ENCODE measurements around the gene PCSK5. TPM values are rescaled to one million over a fixed set of nuclear protein-coding genes. Genes with fewer than 3 reads are reported as not detected.
"Not testable (repeated sequence)": the region's sequence is repeated elsewhere in the genome, so short reads cannot be mapped to it uniquely, and the experiment has no call there.

The PCSK5 gene
- total RNA-seq, 2 donors from 2014 or later = 41.2 to 63.7 TPM

GRCh38 chr9:75866273-75866871 is 24.1 kb upstream of the PCSK5 start:
- Histone ChIP-seq H3K27ac (no peak overlapping the region), H3K4me1 (ENCODE audit: control insufficient read depth in 1 of 2, low read depth in 2 of 2) (peaks cover 0 to 6% of the 10 kb centered on the region in 2 donors), H3K9me3 (no peaks in the 10 kb centered on the region), H3K4me3 (no peak overlapping the region), H3K27me3 (replicated peaks; ENCODE audit: insufficient read depth) (no peaks in the 10 kb centered on the region), H3K36me3 (no peaks in the 10 kb centered on the region)
- ATAC-seq (ENCODE audit: insufficient number of reproducible peaks, low FRiP score, low read depth) (no peak), DNase-seq (ENCODE audit: low spot score) (no peak)
- TF ChIP-seq, protein P1, sequence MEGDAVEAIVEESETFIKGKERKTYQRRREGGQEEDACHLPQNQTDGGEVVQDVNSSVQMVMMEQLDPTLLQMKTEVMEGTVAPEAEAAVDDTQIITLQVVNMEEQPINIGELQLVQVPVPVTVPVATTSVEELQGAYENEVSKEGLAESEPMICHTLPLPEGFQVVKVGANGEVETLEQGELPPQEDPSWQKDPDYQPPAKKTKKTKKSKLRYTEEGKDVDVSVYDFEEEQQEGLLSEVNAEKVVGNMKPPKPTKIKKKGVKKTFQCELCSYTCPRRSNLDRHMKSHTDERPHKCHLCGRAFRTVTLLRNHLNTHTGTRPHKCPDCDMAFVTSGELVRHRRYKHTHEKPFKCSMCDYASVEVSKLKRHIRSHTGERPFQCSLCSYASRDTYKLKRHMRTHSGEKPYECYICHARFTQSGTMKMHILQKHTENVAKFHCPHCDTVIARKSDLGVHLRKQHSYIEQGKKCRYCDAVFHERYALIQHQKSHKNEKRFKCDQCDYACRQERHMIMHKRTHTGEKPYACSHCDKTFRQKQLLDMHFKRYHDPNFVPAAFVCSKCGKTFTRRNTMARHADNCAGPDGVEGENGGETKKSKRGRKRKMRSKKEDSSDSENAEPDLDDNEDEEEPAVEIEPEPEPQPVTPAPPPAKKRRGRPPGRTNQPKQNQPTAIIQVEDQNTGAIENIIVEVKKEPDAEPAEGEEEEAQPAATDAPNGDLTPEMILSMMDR (IDR thresholded peaks at IDR 0.05) = peak; percentile 81

GRCh38 chr9:75868526-75868925 is 21.9 kb upstream of the PCSK5 start:
- H3K4me3 ChIP-seq; DNase-seq (ENCODE audit: low spot score); H3K27ac ChIP-seq; H3K4me1 ChIP-seq (ENCODE audit: control insufficient read depth in 1 of 2, low read depth in 2 of 2); H3K9me3 ChIP-seq; ATAC-seq (ENCODE audit: insufficient number of reproducible peaks, low FRiP score, low read depth); H3K36me3 ChIP-seq; H3K27me3 ChIP-seq (replicated peaks; ENCODE audit: insufficient read depth): not testable (repeated sequence)

DNA sequence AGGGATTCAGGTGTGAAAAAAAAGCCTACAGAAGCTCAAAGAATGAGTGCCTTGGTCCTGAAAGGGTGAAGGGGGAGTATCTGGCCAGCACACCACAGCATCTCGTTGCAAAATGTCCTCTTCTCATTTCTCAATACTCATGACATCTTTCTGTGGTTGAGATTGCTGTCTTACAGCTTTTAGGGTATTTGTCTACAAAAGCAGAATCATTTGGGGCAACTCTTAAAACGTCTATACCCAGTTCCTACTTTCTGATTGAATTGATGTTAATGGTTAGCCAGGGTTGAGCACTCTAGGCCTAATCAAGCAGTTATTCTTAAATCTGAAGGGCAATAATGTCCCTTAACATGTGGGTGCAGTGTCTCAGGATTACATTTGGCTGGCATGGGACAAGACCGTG is 21.2 kb upstream of the PCSK5 start:
- Histone ChIP-seq H3K4me1 (ENCODE audit: control insufficient read depth in 1 of 2, low read depth in 2 of 2) (peaks cover 0 to 5% of the 10 kb centered on the region in 2 donors), H3K27ac (no peak overlapping the region), H3K4me3 (no peak overlapping the region), H3K9me3 (no peaks in the 10 kb centered on the region), H3K36me3 (no peaks in the 10 kb centered on the region), H3K27me3 (replicated peaks; ENCODE audit: insufficient read depth) (no peaks in the 10 kb centered on the region)
- TF ChIP-seq, protein P1 (IDR thresholded peaks at IDR 0.05) = no peak
- ATAC-seq (ENCODE audit: insufficient number of reproducible peaks, low FRiP score, low read depth) (no peak), DNase-seq (ENCODE audit: low spot score) (no peak)

GRCh38 chr9:75870450-75870849 is 20.0 kb upstream of the PCSK5 start:
- no peaks in the 10 kb centered on the region for H3K27me3 ChIP-seq (replicated peaks; ENCODE audit: insufficient read depth)
- H3K9me3 ChIP-seq = no peaks in the 10 kb centered on the region
- TF ChIP-seq, protein P1 (IDR thresholded peaks at IDR 0.05) = no peak
- H3K4me1 ChIP-seq (ENCODE audit: control insufficient read depth in 1 of 2, low read depth in 2 of 2) = no peaks in the 10 kb centered on the region
- no peaks in the 10 kb centered on the region for H3K36me3 ChIP-seq
- no peak for DNase-seq (ENCODE audit: low spot score)
- ATAC-seq (ENCODE audit: insufficient number of reproducible peaks, low FRiP score, low read depth) = no peak
- H3K27ac ChIP-seq = no peak overlapping the region
- no peak overlapping the region for H3K4me3 ChIP-seq

GRCh38 chr9:75871624-75872023 is 18.8 kb upstream of the PCSK5 start:
- Histone ChIP-seq H3K27ac (no peak overlapping the region), H3K27me3 (replicated peaks; ENCODE audit: insufficient read depth) (no peaks in the 10 kb centered on the region), H3K4me1 (ENCODE audit: control insufficient read depth in 1 of 2, low read depth in 2 of 2) (no peaks in the 10 kb centered on the region), H3K36me3 (no peaks in the 10 kb centered on the region), H3K9me3 (no peaks in the 10 kb centered on the region), H3K4me3 (no peak overlapping the region)
- DNase-seq (ENCODE audit: low spot score) = no peak
- TF ChIP-seq, protein P1 (IDR thresholded peaks at IDR 0.05) = no peak
- no peak for ATAC-seq (ENCODE audit: insufficient number of reproducible peaks, low FRiP score, low read depth)

GRCh38 chr9:75873712-75874111 is 16.8 kb upstream of the PCSK5 start:
- Histone ChIP-seq H3K9me3 (no peaks in the 10 kb centered on the region), H3K36me3 (no peaks in the 10 kb centered on the region), H3K4me1 (ENCODE audit: control insufficient read depth in 1 of 2, low read depth in 2 of 2) (no peaks in the 10 kb centered on the region), H3K27ac (no peak overlapping the region), H3K4me3 (no peak overlapping the region), H3K27me3 (replicated peaks; ENCODE audit: insufficient read depth) (no peaks in the 10 kb centered on the region)
- TF ChIP-seq, protein P1 (IDR thresholded peaks at IDR 0.05) = no peak
- no peak for DNase-seq (ENCODE audit: low spot score)
- no peak for ATAC-seq (ENCODE audit: insufficient number of reproducible peaks, low FRiP score, low read depth)

Measured in thoracic aorta (tissue), 2 donors.